Dedifferentiated amniotic fluid mesenchymal stem cell (primary cell): ENCODE results near the gene ACR.
"Not testable (repeated sequence)": the region's sequence is repeated elsewhere in the genome, so short reads cannot be mapped to it uniquely, and the experiment has no call there.

Source experiments
- DNase-seq: peaks from one replicate; pipeline ENCODE4 v3.0.0-alpha.2; 2016; ENCODE audit errors: extremely low spot score

The ACR gene

GRCh38 chr22:50780244-50780643 lies 42.2 kb downstream of the ACR start:
- not testable (repeated sequence) for DNase-seq

GRCh38 chr22:50782253-50782652 lies 44.2 kb downstream of the ACR start:
- not testable (repeated sequence) for DNase-seq

- DNase-seq: peak; percentile 77
These were observed 45.3 kb downstream of the ACR start, which contains the start of gene RABL2B for GRCh38 chr22:50783033-50783879. Gene RABL2B, minus strand, starts transcription at chr22:50783636. Its CDS starts 1,342 bp downstream, at chr22:50782294.

GRCh38 chr22:50783880-50784276 lies 45.9 kb downstream of the ACR start:
- not testable (repeated sequence) for DNase-seq

- DNase-seq: not testable (repeated sequence)
These were observed 47.3 kb downstream of the ACR start for GRCh38 chr22:50785289-50785688.

GRCh38 chr22:50786936-50787335 lies 48.9 kb downstream of the ACR start:
- not testable (repeated sequence) for DNase-seq
